VCaP (cell line): Measurements from ENCODE around the gene CSN2.

Experiments used
- H3K27ac ChIP-seq: fragments of 450-650 bp; 2 replicates; pipeline ENCODE4 v1.5.1; 2017
- TF ChIP-seq, protein P1 (sequence below): fragments of 450-650 bp; conservative IDR thresholded peaks from 2 replicates; pipeline ENCODE4 v1.5.1; 2017; ENCODE audit warnings: mild to moderate bottlenecking, moderate library complexity

The CSN2 gene

DNA sequence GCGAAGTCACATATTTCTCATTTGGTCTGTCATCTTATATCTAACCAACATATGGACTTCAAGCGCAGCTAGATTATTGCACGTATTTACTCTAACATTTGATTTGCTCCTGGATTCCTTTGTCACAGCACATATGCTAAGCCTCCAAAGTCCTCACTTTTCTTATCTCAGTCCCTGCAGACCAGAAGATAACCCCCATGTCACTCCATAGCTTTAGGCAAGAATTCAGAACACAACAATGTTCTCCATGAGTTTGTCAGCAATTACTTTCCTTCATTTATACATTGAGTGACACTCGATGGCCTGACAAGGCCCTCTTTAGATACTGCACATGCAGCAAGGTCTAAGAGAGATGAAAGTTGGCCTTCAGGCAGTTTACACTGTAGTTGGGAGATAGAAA is 25.5 kb upstream of the CSN2 start:
- no peak overlapping the region for H3K27ac ChIP-seq
- TF ChIP-seq, protein P1, sequence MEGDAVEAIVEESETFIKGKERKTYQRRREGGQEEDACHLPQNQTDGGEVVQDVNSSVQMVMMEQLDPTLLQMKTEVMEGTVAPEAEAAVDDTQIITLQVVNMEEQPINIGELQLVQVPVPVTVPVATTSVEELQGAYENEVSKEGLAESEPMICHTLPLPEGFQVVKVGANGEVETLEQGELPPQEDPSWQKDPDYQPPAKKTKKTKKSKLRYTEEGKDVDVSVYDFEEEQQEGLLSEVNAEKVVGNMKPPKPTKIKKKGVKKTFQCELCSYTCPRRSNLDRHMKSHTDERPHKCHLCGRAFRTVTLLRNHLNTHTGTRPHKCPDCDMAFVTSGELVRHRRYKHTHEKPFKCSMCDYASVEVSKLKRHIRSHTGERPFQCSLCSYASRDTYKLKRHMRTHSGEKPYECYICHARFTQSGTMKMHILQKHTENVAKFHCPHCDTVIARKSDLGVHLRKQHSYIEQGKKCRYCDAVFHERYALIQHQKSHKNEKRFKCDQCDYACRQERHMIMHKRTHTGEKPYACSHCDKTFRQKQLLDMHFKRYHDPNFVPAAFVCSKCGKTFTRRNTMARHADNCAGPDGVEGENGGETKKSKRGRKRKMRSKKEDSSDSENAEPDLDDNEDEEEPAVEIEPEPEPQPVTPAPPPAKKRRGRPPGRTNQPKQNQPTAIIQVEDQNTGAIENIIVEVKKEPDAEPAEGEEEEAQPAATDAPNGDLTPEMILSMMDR, result no peak

DNA sequence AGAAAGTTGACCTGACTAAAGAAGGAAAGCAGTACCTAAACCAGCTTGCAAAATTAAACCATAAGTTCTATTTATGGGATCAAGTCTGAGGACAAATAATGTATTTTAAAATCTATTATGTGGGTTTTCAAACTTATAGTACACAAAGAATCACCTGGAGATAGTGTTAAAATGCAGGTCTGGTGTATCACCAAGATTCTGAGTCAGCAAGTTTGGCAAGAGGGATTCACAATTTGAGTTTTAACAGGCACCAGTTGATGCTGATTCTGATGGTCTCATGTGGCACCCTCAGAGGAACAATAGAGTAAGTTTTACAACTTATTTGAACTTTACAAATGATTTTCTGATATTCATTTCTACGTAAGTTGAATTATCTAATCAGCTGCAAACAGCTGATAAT is 21.1 kb upstream of the CSN2 start:
- no peak overlapping the region for H3K27ac ChIP-seq
- TF ChIP-seq, protein P1, result no peak

DNA sequence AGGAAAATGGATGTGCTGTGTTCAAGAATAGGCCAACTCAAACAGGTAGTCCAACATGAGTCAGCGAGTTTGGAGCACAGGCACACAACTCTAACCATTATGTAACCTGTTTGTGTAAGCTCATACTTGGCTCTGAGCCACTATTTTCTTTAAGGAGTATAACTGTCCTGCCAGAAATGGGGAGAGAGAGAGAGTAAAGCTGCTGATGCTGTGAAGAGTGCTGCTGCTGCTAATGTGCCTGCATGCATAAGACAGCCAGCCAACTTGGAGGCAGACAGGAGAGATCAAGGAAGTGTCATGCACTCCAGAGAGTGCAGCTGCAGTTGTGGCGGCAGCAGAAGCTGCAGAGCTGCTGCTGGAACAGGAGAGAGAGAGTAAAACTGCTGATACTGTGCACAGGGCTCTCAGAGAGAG is 18.5 kb upstream of the CSN2 start:
- peak overlapping the region; percentile 41 for H3K27ac ChIP-seq
- TF ChIP-seq, protein P1, result no peak

GRCh38 chr4:69977582-69977981 is 12.1 kb upstream of the CSN2 start:
- no peak overlapping the region for H3K27ac ChIP-seq
- TF ChIP-seq, protein P1, result no peak

- H3K27ac ChIP-seq, result no peak overlapping the region
- TF ChIP-seq, protein P1, result no peak
These were observed 9.1 kb upstream of the CSN2 start for GRCh38 chr4:69974631-69975030.

GRCh38 chr4:69970071-69970470 is 4.5 kb upstream of the CSN2 start:
- TF ChIP-seq, protein P1, result no peak
- no peak overlapping the region for H3K27ac ChIP-seq

DNA sequence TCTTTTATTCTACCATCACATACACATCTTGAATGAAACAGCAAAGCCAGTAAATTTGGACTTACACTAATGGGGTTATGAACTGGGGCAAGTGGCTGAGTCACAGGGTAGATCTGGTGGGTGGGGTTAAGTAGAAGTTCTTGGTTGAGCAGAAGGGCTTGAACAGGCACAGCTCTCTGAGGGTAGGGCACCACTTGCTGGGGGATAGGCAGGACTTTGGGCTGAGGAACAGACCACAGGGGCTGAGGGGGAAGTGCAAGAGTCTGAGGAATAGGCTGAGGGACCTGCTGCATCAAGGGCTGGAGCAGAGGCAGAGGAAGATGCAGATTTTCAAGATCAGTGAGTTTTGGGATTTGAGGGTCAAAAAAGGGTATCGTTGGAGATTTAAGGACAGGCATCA is 8.3 kb downstream of the CSN2 start:
- TF ChIP-seq, protein P1, result no peak

DNA sequence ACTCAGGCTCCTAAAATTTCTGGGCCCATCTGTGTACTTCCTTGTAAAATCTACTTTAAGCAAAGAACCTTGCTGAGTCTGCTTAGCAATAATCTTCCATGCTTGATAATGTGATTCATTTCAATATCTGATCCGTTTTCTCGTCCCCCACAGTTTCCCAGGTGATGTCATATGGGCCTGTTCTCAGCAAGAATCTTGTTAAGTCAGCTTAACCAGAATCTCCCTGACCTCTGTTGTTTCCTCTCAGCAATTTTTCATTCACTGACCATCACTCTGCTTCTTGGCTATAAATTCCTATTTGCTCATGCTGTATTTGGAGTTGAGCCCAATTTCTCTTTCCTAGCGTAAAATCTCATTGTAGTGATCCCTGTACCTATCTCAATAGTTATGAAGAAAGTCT is 13.9 kb downstream of the CSN2 start:
- TF ChIP-seq, protein P1, result no peak
- H3K27ac ChIP-seq, result no peak overlapping the region

More for the DNA sequence above, 8.3 kb downstream of the CSN2 start:
- H3K27ac ChIP-seq, result no peak overlapping the region
